ENCODE data around the gene TSPAN8. TPM values are rescaled to one million over a fixed set of nuclear protein-coding genes. Genes with fewer than 3 reads are reported as not detected.

The TSPAN8 gene
- total RNA-seq, 4 donors from 2014 or later, result 4.7 to 36.3 (median 12.1) TPM

GRCh38 chr12:71155225-71155624 lies 2.6 kb downstream of the TSPAN8 start:
- no peak for TF ChIP-seq CTCF (IDR thresholded peaks at IDR 0.05; ENCODE audit: low read depth)

- no peak for TF ChIP-seq CTCF (IDR thresholded peaks at IDR 0.05; ENCODE audit: low read depth)
Measured at GRCh38 chr12:71152851-71153250, 4.9 kb downstream of the TSPAN8 start.

- TF ChIP-seq CTCF (IDR thresholded peaks at IDR 0.05; ENCODE audit: low read depth), result no peak
Measured at GRCh38 chr12:71144682-71145081, 13.1 kb downstream of the TSPAN8 start.

- no peak for TF ChIP-seq CTCF (IDR thresholded peaks at IDR 0.05; ENCODE audit: low read depth)
Measured at GRCh38 chr12:71142956-71143355, 14.8 kb downstream of the TSPAN8 start.

- no peak for TF ChIP-seq CTCF (IDR thresholded peaks at IDR 0.05; ENCODE audit: low read depth)
Measured at GRCh38 chr12:71142016-71142415, 15.8 kb downstream of the TSPAN8 start.

GRCh38 chr12:71141378-71141926 lies 16.3 kb downstream of the TSPAN8 start:
- TF ChIP-seq CTCF (IDR thresholded peaks at IDR 0.05; ENCODE audit: low read depth), result no peak

- no peak for TF ChIP-seq CTCF (IDR thresholded peaks at IDR 0.05; ENCODE audit: low read depth)
Measured at GRCh38 chr12:71139153-71139735, 18.6 kb downstream of the TSPAN8 start.

All from subcutaneous adipose tissue (tissue), 4 donors.